GM12873 (cell line): ENCODE results near the gene FERMT3.

Experiments used
- CTCF ChIP-seq: IDR thresholded peaks from 2 replicates; pipeline ENCODE4 v1.5.1; 2012; ENCODE audit warnings: low read depth, mild to moderate bottlenecking, moderate library complexity, low read length, control low read depth; ENCODE audit not compliant: insufficient read depth; ENCODE audit errors: missing control alignments

Gene FERMT3

GRCh38 chr11:64181506-64182411 is 24.8 kb upstream of the FERMT3 start:
- TF ChIP-seq CTCF, result no peak

GRCh38 chr11:64183890-64184289 is 22.6 kb upstream of the FERMT3 start:
- TF ChIP-seq CTCF, result no peak

GRCh38 chr11:64185175-64185692 is 21.3 kb upstream of the FERMT3 start:
- TF ChIP-seq CTCF, result no peak

GRCh38 chr11:64185693-64186491 is 20.6 kb upstream of the FERMT3 start, which contains the start of gene STIP1:
TSS of gene STIP1 (plus strand) at chr11:64186171. CDS start at chr11:64186262, 91 bp downstream.
- peak; percentile 52 for TF ChIP-seq CTCF

GRCh38 chr11:64186492-64187165 is 19.9 kb upstream of the FERMT3 start:
- TF ChIP-seq CTCF, result no peak

GRCh38 chr11:64192434-64192833 is 14.1 kb upstream of the FERMT3 start:
- TF ChIP-seq CTCF, result no peak
